K562 (cell line): Measurements from ENCODE around the gene TUBB1. TPM values are rescaled to one million over a fixed set of nuclear protein-coding genes. Genes with fewer than 3 reads are reported as not detected.

Experiments used
- CEBPG ChIP-seq, 3 experiments: fragments of 200-800 bp in 1 of 3; sonication (Bioruptor generic) in 1 of 3; sonication (generic) in 1 of 3; formaldehyde crosslinking in 1 of 3; IDR thresholded peaks in 2 of 3; conservative IDR thresholded peaks in 1 of 3; 2 replicates each; pipeline versions ENCODE4 v1.6.1 to v1.8.0; 2016 to 2022; ENCODE audit warnings: missing compliant biosample characterization in 2 of 3, missing genetic modification characterization in 2 of 3, mild to moderate bottlenecking in 1 of 3, missing genetic modification reagents in 1 of 3
- KLF10 ChIP-seq: fragments of 250-450 bp; sonication (Bioruptor Pico); IDR thresholded peaks from 2 replicates; pipeline ENCODE4 v1.6.1; 2021; ENCODE audit warnings: matching md5 sums
- NONO ChIP-seq, 2 experiments: fragments of 200-400 bp in 1 of 2; fragments of 450-650 bp in 1 of 2; formaldehyde crosslinking in 1 of 2; IDR thresholded peaks; 2 replicates each; pipeline ENCODE4 v1.6.1; 2017; ENCODE audit warnings: low read depth in 2 of 2, mild to moderate bottlenecking in 2 of 2, moderate library complexity in 2 of 2, low read length in 1 of 2
- PRPF4 ChIP-seq: fragments of 200-400 bp; formaldehyde crosslinking; IDR thresholded peaks from one replicate; pipeline ENCODE4 v1.6.1; 2017; ENCODE audit warnings: low read length, low read depth, mild to moderate bottlenecking; ENCODE audit not compliant: insufficient read depth, poor library complexity, severe bottlenecking
- PURB ChIP-seq: sonication (generic); formaldehyde crosslinking; IDR thresholded peaks from 2 replicates; pipeline ENCODE4 v1.9.0; 2021; ENCODE audit warnings: low read depth, mild to moderate bottlenecking, missing genetic modification reagents
- RFX7 ChIP-seq: fragments of 250-450 bp; sonication (Bioruptor Pico); IDR thresholded peaks from 2 replicates; pipeline ENCODE4 v1.5.1; 2021; ENCODE audit warnings: mild to moderate bottlenecking
- STAG1 ChIP-seq: sonication (generic); formaldehyde crosslinking; IDR thresholded peaks from 2 replicates; pipeline ENCODE4 v1.5.0; 2020; ENCODE audit warnings: missing genetic modification reagents, borderline replicate concordance
- ZBED1 ChIP-seq: IDR thresholded peaks from 2 replicates; pipeline ENCODE4 v1.6.1; 2014
- polyA plus RNA-seq, 8 experiments: library from polyadenylated mRNA; depleted of rRNA in 4 of 8; stranded (reverse) in 5 of 8; unstranded in 3 of 8; fragments of >200 nt; fragmentation: Nextera tagmentation in 2 of 8; fragmentation: Illumina TruSeq in 1 of 8; extraction: Ambion mirVana in 2 of 8; extraction: Trizol in 1 of 8; gene quantifications; 2 replicates each; pipeline versions ENCODE4 v1.2.1 to v1.2.3, GENCODE V29; 2011 to 2014; ENCODE audit warnings: inconsistent platforms in 1 of 8, missing spikeins in 1 of 8
- total RNA-seq, 7 experiments: library from RNA; depleted of rRNA in 6 of 7; stranded (reverse); fragments of >200 nt in 6 of 7; fragmentation: Illumina TruSeq in 2 of 7; extraction: Trizol in 2 of 7; gene quantifications; 2 replicates each; pipeline versions ENCODE4 v1.2.1 to v1.2.3, GENCODE V29; 2011 to 2021; ENCODE audit warnings: low replicate concordance in 1 of 7
- TF ChIP-seq, protein P1 (sequence below): sonication (generic); formaldehyde crosslinking; IDR thresholded peaks from 2 replicates; pipeline ENCODE4 v1.9.0; 2022; ENCODE audit warnings: mild to moderate bottlenecking, missing genetic modification reagents
- TF ChIP-seq, protein P2 (sequence below): IDR thresholded peaks from 2 replicates; pipeline ENCODE4 v1.6.1; 2016; ENCODE audit warnings: missing genetic modification characterization, missing compliant biosample characterization

TUBB1 gene
- total and polyA plus RNA-seq, 9 of the 15 experiments (the other 6 are each of a cell fraction or from before 2014, with no cell fraction given): 1.5 to 3.9 (median 2.4) TPM

DNA sequence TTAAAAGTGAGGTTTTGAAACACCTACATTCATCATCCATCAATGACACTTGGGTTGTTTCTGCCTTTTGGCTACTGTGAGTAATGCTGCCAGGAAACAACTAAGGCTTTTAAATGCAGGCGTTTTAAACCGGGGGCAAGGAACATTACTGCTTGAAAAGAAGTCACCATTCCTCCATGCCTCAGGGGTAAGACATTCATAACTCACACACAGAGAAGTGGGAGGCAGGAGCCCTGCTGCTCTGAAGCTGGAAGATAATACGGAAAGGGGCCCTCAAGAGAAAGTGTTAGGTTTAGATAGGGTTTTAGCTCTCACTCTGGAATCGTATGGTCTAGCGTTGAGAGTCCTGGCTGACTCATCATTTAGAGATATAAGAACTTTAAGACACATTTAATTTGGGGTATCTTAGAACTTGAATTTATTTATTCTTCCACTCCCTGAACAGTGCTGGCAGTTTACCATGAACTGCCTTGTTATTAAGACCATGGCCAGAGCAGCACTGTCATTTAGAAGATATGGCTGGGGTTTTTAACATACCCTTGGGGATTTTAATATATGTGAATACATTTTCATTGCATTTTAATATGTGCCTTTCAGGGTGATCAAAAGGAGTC is 1.8 kb downstream of the TUBB1 start (continued):
- TF ChIP-seq STAG1 (CRISPR knock-in tag) (no peak), NONO (IDR thresholded peaks at IDR 0.05; ENCODE audit: low read depth in 2 of 2, low read length in 1 of 2) (peak in 1 of 2 experiments; percentile 66; a peak in 1 of 4 replicates), CEBPG (CRISPR knock-in tag; IDR thresholded peaks at IDR 0.05) (no peak), CEBPG (tag; conservative IDR thresholded peaks at IDR 0.05 in 1 of 2, IDR thresholded peaks at IDR 0.05 in 1 of 2) (0 out of 4 replicates have a peak, but pooled peaks of 1 of the 2 experiments have one; percentile 4), ZBED1 (no peak), PURB (CRISPR knock-in tag) (no peak), KLF10 (no peak), RFX7 (CRISPR knock-in tag) (no peak), PRPF4 (no peak)
- TF ChIP-seq, protein P1, sequence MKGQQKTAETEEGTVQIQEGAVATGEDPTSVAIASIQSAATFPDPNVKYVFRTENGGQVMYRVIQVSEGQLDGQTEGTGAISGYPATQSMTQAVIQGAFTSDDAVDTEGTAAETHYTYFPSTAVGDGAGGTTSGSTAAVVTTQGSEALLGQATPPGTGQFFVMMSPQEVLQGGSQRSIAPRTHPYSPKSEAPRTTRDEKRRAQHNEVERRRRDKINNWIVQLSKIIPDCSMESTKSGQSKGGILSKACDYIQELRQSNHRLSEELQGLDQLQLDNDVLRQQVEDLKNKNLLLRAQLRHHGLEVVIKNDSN (CRISPR knock-in tag): no peak
- TF ChIP-seq, protein P2, sequence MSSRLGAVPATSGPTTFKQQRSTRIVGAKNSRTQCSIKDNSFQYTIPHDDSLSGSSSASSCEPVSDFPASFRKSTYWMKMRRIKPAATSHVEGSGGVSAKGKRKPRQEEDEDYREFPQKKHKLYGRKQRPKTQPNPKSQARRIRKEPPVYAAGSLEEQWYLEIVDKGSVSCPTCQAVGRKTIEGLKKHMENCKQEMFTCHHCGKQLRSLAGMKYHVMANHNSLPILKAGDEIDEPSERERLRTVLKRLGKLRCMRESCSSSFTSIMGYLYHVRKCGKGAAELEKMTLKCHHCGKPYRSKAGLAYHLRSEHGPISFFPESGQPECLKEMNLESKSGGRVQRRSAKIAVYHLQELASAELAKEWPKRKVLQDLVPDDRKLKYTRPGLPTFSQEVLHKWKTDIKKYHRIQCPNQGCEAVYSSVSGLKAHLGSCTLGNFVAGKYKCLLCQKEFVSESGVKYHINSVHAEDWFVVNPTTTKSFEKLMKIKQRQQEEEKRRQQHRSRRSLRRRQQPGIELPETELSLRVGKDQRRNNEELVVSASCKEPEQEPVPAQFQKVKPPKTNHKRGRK (tag): no peak
- TF ChIP-seq, all 486 proteins: peak for 145
